Stomach (tissue), 9 donors: ENCODE measurements around the gene P3H4. TPM values are rescaled to one million over a fixed set of nuclear protein-coding genes. Genes with fewer than 3 reads are reported as not detected.

Source experiments
- DNase-seq, 2 donors: peaks; one replicate each; pipeline versions ENCODE4 v3.0.0 to v3.0.0-alpha.2; 2013 to 2019
- H3K27ac ChIP-seq, 5 donors: fragments of 200-600 bp in 4 of 5; sonication (generic) in 4 of 5; one replicate each; pipeline ENCODE4 v1.5.1; 2013 to 2019; ENCODE audit warnings: mild to moderate bottlenecking in 1 of 5, moderate library complexity in 1 of 5
- H3K27me3 ChIP-seq, 3 donors: fragments of 200-600 bp; sonication (generic); one replicate each; pipeline ENCODE4 v1.5.1; 2017 to 2019; ENCODE audit warnings: mixed run types in 1 of 3
- H3K36me3 ChIP-seq, 4 donors: fragments of 200-600 bp; sonication (generic); 1 replicate in 3 of 4; 2 replicates in 1 of 4; pipeline ENCODE4 v1.5.1; 2016 to 2019
- H3K4me1 ChIP-seq, 4 donors: fragments of 200-600 bp; sonication (generic); one replicate each; pipeline ENCODE4 v1.5.1; 2016 to 2019
- H3K4me3 ChIP-seq, 4 donors: fragments of 200-600 bp; sonication (generic) in 3 of 4; one replicate each; pipeline ENCODE4 v1.5.1; 2016 to 2019; ENCODE audit warnings: mild to moderate bottlenecking in 1 of 4
- H3K9me3 ChIP-seq, 4 donors: fragments of 200-600 bp; sonication (generic); one replicate each; pipeline ENCODE4 v1.5.1; 2016 to 2019
- EP300 ChIP-seq: sonication (generic); formaldehyde crosslinking; IDR thresholded peaks from one replicate; pipeline ENCODE4 v1.6.1; 2017; ENCODE audit warnings: antibody characterized with exemption
- POLR2A ChIP-seq, 4 donors: fragments of 450-650 bp; IDR thresholded peaks; one replicate each; pipeline ENCODE4 v1.6.1; 2016; ENCODE audit warnings: antibody characterized with exemption in 4 of 4, control low read depth in 2 of 4, mild to moderate bottlenecking in 1 of 4, moderate library complexity in 1 of 4
- POLR2AphosphoS5 ChIP-seq, 3 donors: sonication (generic); formaldehyde crosslinking; IDR thresholded peaks; one replicate each; pipeline ENCODE4 v1.6.1; 2016; ENCODE audit warnings: antibody characterized with exemption in 3 of 3
- WGBS, 5 donors: extraction: QIAGEN DNeasy Blood & Tissue Kit in 3 of 5; methylation state at CpG; one replicate each; pipeline versions ENCODE4 v1.1.5 to v1.1.7; 2013 to 2018; 5-methylcytosine and 5-hydroxymethylcytosine counted together
- intact Hi-C: fragments of 100-400 bp; cut with DNase I; formaldehyde crosslinking; loops from one replicate; pipeline ENCODE4 v1.15.1; 2023; ENCODE audit warnings: low total_unique reads
- polyA plus RNA-seq, 3 donors: library from polyadenylated mRNA; stranded (reverse); fragments of 200-250 nt; gene quantifications; one replicate each; pipeline ENCODE4 v1.2.3, GENCODE V29; 2013
- total RNA-seq, 5 donors: library from RNA; depleted of rRNA; stranded (reverse); fragments of >200 nt; gene quantifications; one replicate each; pipeline versions ENCODE4 v1.1.0 to v1.2.3, GENCODE V29; 2014 to 2016
- TF ChIP-seq, protein P1 (sequence below), 7 experiments: fragments of 450-650 bp in 4 of 7; fragments of 200-600 bp in 3 of 7; sonication (generic) in 3 of 7; IDR thresholded peaks; one replicate each; pipeline ENCODE4 v1.5.1; 2016 to 2019; ENCODE audit warnings: antibody characterized with exemption in 7 of 7, control low read depth in 2 of 7, mild to moderate bottlenecking in 1 of 7
- donor health status: healthy with polysubstance abuse.
- donor health status: Bipolar disorder and iron deficiency.
- donor health status: healthy.

P3H4 gene
- total and polyA plus RNA-seq, 8 donors, result 4.0 to 64.6 (median 7.6) TPM

DNA sequence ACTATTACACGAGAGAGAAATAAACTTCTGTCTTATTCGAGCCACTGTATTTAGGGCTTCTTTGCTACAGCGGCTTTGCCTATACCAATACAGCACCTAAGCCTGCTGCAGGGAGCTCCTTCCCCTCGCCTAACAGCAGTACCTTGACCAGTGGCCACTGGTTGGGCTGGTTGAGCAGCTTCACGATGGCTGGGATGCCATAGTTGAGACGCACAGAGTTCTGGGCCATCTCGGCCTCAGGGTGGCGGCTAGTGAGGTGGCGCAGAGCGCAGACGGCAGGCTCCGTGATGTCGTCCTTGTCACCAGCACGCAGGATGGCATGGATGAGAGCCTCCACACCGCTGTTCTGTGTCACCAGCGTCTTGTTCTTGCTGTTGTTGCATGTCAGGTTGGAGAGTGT lies 48.9 kb downstream of the P3H4 start:
- Histone ChIP-seq H3K4me3 (no peak overlapping the region), H3K9me3 (no peaks in the 10 kb centered on the region), H3K36me3 (peaks cover 73 to 100% (median 100%) of the 10 kb centered on the region in 4 donors), H3K27ac (no peak overlapping the region), H3K4me1 (no peaks in the 10 kb centered on the region), H3K27me3 (no peaks in the 10 kb centered on the region)
- WGBS, 5 donors, result 90 to 93% (median 91%) methylated on average over 7 to 16 of the region's 16 CpGs
- intact Hi-C loops, result no loop called here
- no peak for DNase-seq
- TF ChIP-seq, protein P1, sequence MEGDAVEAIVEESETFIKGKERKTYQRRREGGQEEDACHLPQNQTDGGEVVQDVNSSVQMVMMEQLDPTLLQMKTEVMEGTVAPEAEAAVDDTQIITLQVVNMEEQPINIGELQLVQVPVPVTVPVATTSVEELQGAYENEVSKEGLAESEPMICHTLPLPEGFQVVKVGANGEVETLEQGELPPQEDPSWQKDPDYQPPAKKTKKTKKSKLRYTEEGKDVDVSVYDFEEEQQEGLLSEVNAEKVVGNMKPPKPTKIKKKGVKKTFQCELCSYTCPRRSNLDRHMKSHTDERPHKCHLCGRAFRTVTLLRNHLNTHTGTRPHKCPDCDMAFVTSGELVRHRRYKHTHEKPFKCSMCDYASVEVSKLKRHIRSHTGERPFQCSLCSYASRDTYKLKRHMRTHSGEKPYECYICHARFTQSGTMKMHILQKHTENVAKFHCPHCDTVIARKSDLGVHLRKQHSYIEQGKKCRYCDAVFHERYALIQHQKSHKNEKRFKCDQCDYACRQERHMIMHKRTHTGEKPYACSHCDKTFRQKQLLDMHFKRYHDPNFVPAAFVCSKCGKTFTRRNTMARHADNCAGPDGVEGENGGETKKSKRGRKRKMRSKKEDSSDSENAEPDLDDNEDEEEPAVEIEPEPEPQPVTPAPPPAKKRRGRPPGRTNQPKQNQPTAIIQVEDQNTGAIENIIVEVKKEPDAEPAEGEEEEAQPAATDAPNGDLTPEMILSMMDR (IDR thresholded peaks at IDR 0.05), result no peak
- TF ChIP-seq POLR2AphosphoS5 (IDR thresholded peaks at IDR 0.05), result no peak
- no peak for TF ChIP-seq EP300
- no peak for TF ChIP-seq POLR2A (IDR thresholded peaks at IDR 0.05)

DNA sequence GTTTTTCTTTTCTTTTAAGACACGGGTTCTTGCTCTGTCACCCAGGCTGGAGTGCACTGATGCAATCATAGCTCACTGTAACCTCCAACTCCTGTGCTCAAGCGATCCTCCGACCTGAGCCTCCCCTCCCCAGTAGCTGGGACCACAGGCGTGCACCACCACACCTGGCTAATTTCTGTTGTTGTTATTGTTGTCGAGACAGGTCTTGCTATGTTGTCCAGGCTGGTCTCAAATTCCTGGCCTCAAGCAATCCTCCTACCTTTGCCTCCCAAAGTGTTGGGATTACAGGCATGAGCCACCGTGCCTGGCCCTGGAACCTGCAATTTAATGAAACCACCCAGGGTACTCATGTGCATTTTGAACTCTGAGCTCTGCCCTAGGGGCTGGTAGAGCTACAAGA lies 49.4 kb downstream of the P3H4 start:
- TF ChIP-seq POLR2A (IDR thresholded peaks at IDR 0.05) (no peak), POLR2AphosphoS5 (IDR thresholded peaks at IDR 0.05) (no peak), EP300 (no peak)
- TF ChIP-seq, protein P1 (IDR thresholded peaks at IDR 0.05), result no peak
- Histone ChIP-seq H3K27ac (no peak overlapping the region), H3K4me3 (no peak overlapping the region), H3K36me3 (peaks cover 73 to 100% (median 100%) of the 10 kb centered on the region in 4 donors), H3K4me1 (no peaks in the 10 kb centered on the region), H3K27me3 (no peaks in the 10 kb centered on the region), H3K9me3 (no peaks in the 10 kb centered on the region)
- DNase-seq, result no peak
- WGBS, 5 donors, result 81 to 94% (median 92%) methylated on average over 6 of the region's 6 CpGs
- intact Hi-C loops, result no loop called here

DNA sequence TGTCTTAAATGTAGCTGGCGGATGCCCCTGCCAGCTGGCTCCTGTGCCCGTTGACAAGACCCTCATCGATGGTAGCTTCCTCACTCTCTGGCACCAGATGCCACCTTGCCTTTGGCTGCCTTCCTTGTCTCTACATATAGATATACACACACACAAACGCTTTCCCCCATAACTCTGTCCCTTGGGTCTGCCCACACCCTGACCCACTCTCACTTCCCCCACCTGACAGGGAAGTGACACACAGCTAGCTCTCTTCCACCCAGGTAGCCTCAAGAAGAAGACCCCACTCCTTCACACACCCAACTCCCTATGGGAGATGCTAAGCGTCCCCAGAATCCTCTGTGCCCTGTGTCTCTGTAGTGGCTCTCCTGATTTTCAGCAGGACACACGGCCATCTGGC lies 50.9 kb downstream of the P3H4 start:
- no peaks in the 10 kb centered on the region for H3K4me1 ChIP-seq
- H3K36me3 ChIP-seq, result peaks cover 76 to 100% (median 100%) of the 10 kb centered on the region in 4 donors
- H3K27me3 ChIP-seq, result no peaks in the 10 kb centered on the region
- intact Hi-C loops, result no loop called here
- no peak for TF ChIP-seq EP300
- TF ChIP-seq, protein P1 (IDR thresholded peaks at IDR 0.05), result no peak
- TF ChIP-seq POLR2AphosphoS5 (IDR thresholded peaks at IDR 0.05), result no peak
- TF ChIP-seq POLR2A (IDR thresholded peaks at IDR 0.05), result no peak
- no peak overlapping the region for H3K4me3 ChIP-seq
- 87 to 93% (median 89%) methylated on average over 5 to 6 of the region's 6 CpGs for WGBS, 5 donors
- DNase-seq, result no peak
- H3K27ac ChIP-seq, result no peak overlapping the region
- no peaks in the 10 kb centered on the region for H3K9me3 ChIP-seq

DNA sequence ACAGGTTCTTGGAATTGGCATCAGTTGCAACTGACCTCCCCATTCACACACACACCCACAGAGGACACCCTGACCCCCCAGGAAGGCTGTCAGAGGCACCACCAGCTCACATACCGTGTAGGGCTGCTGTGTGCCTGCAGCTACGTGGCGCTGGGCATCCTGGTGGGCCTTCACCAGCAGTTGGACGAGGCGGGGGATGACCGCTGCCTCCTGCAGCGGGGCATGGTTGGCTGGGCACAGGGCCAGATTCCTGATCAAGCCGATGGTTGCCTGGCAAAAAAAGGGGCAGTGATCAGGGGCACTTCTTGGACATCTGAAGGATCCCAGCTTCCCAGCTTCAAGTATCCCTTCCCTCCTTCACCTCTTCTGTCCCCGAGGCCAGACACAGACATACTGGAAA lies 53.1 kb downstream of the P3H4 start:
- 72 to 79% (median 73%) methylated on average over 5 to 9 of the region's 9 CpGs for WGBS, 5 donors
- Histone ChIP-seq H3K36me3 (peaks cover 72 to 100% (median 100%) of the 10 kb centered on the region in 4 donors), H3K4me1 (no peaks in the 10 kb centered on the region), H3K27me3 (no peaks in the 10 kb centered on the region), H3K4me3 (no peak overlapping the region), H3K27ac (no peak overlapping the region), H3K9me3 (no peaks in the 10 kb centered on the region)
- TF ChIP-seq, protein P1 (IDR thresholded peaks at IDR 0.05), result no peak
- no peak for TF ChIP-seq POLR2AphosphoS5 (IDR thresholded peaks at IDR 0.05)
- no peak for TF ChIP-seq POLR2A (IDR thresholded peaks at IDR 0.05)
- TF ChIP-seq EP300, result no peak
- intact Hi-C loops, result no loop called here
- no peak for DNase-seq
